Neuronal stem cell (in vitro differentiated cells): ENCODE measurements around the gene GLG1.
A peak's percentile ranks its signal among the peaks of the same experiment; 100 is the strongest.

Experiments
- DNase-seq: peaks from one replicate; pipeline ENCODE4 v3.0.0-alpha.2; 2013; ENCODE audit warnings: low spot score
- H2AFZ ChIP-seq: one replicate; pipeline ENCODE4 v1.6.1; 2013; ENCODE audit warnings: mild to moderate bottlenecking, low read length, inconsistent platforms
- H2AK5ac ChIP-seq: 2 replicates; pipeline ENCODE4 v1.6.1; 2013; ENCODE audit warnings: low read depth, mild to moderate bottlenecking, inconsistent platforms, low read length, moderate library complexity, mixed read lengths
- H2BK120ac ChIP-seq: 2 replicates; pipeline ENCODE4 v1.6.1; 2013; ENCODE audit warnings: low read depth, mild to moderate bottlenecking, inconsistent platforms, low read length, moderate library complexity, mixed read lengths
- H2BK12ac ChIP-seq: one replicate; pipeline ENCODE4 v1.6.1; 2013; ENCODE audit warnings: low read length, inconsistent platforms
- H2BK15ac ChIP-seq: 2 replicates; pipeline ENCODE4 v1.6.1; 2013; ENCODE audit warnings: mild to moderate bottlenecking, low read length, inconsistent platforms, mixed read lengths
- H2BK5ac ChIP-seq: one replicate; pipeline ENCODE4 v1.6.1; 2013; ENCODE audit warnings: inconsistent platforms, mild to moderate bottlenecking, low read length, moderate library complexity
- H3K14ac ChIP-seq: one replicate; pipeline ENCODE4 v1.6.1; 2013; ENCODE audit warnings: low read length, inconsistent platforms
- H3K18ac ChIP-seq: 2 replicates; pipeline ENCODE4 v1.6.1; 2013; ENCODE audit warnings: low read length, inconsistent platforms
- H3K23ac ChIP-seq: 2 replicates; pipeline ENCODE4 v1.6.1; 2013; ENCODE audit warnings: low read depth, mild to moderate bottlenecking, mixed read lengths, low read length, inconsistent platforms; ENCODE audit not compliant: poor library complexity
- H3K27ac ChIP-seq: replicated peaks from 3 replicates; pipeline ENCODE4 v1.5.1; 2013; ENCODE audit warnings: low read length, inconsistent platforms
- H3K27me3 ChIP-seq, 3 experiments: 2 replicates each; pipeline ENCODE4 v1.6.1; 2013; ENCODE audit warnings: low read length in 3 of 3, mild to moderate bottlenecking in 2 of 3, inconsistent platforms in 1 of 3, low read depth in 1 of 3, mixed read lengths in 1 of 3, moderate library complexity in 1 of 3; ENCODE audit not compliant: control insufficient read depth in 3 of 3, insufficient read depth in 3 of 3
- H3K36me3 ChIP-seq, 2 donors: replicated peaks in 1 of 2; 2 replicates each; pipeline ENCODE4 v1.6.1; 2013; ENCODE audit warnings: low read length in 2 of 2; ENCODE audit not compliant: control insufficient read depth in 2 of 2, insufficient read depth in 2 of 2
- H3K4ac ChIP-seq: 2 replicates; pipeline ENCODE4 v1.6.1; 2013; ENCODE audit warnings: inconsistent platforms, mild to moderate bottlenecking, low read length, moderate library complexity
- H3K4me1 ChIP-seq, 2 donors: 1 replicate in 1 of 2; 2 replicates in 1 of 2; pipeline ENCODE4 v1.6.1; 2013; ENCODE audit warnings: low read length in 2 of 2, low read depth in 1 of 2; ENCODE audit not compliant: control insufficient read depth in 2 of 2, insufficient read depth in 1 of 2
- H3K4me2 ChIP-seq: one replicate; pipeline ENCODE4 v1.6.1; 2013; ENCODE audit warnings: mild to moderate bottlenecking, low read length, inconsistent platforms; ENCODE audit not compliant: insufficient read depth, poor library complexity, severe bottlenecking
- H3K4me3 ChIP-seq, 2 donors: 2 replicates each; pipeline ENCODE4 v1.5.1; 2013; ENCODE audit warnings: low read length in 2 of 2, mild to moderate bottlenecking in 2 of 2, inconsistent platforms in 1 of 2, moderate library complexity in 1 of 2
- H3K79me1 ChIP-seq: one replicate; pipeline ENCODE4 v1.6.1; 2013; ENCODE audit warnings: low read depth, mild to moderate bottlenecking, inconsistent platforms, low read length, moderate library complexity
- H3K9ac ChIP-seq: one replicate; pipeline ENCODE4 v1.6.1; 2013; ENCODE audit warnings: mild to moderate bottlenecking, low read depth, low read length, inconsistent platforms; ENCODE audit not compliant: poor library complexity
- H3K9me3 ChIP-seq, 2 donors: replicated peaks in 1 of 2; 2 replicates each; pipeline versions ENCODE3 to v1.6.1; 2013; ENCODE audit warnings: low read length in 2 of 2, mild to moderate bottlenecking in 2 of 2, inconsistent platforms in 1 of 2, low read depth in 1 of 2, mixed read lengths in 1 of 2, moderate library complexity in 1 of 2; ENCODE audit not compliant: control insufficient read depth in 2 of 2, insufficient read depth in 1 of 2
- H4K8ac ChIP-seq: one replicate; pipeline ENCODE4 v1.6.1; 2013; ENCODE audit warnings: low read depth, mild to moderate bottlenecking, inconsistent platforms, low read length, moderate library complexity
- H4K91ac ChIP-seq: one replicate; pipeline ENCODE4 v1.6.1; 2013; ENCODE audit warnings: low read length, low read depth, mild to moderate bottlenecking, inconsistent platforms; ENCODE audit not compliant: poor library complexity
- WGBS, 2 donors: extraction: QIAGEN DNeasy Blood & Tissue Kit; methylation state at CpG; one replicate each; pipeline ENCODE4 v1.1.7; 2013; ENCODE audit warnings: missing lambda C conversion rate in 2 of 2, mixed read lengths in 1 of 2; ENCODE audit not compliant: insufficient read length in 2 of 2, insufficient replicate concordance in 1 of 2; ENCODE audit errors: extremely low coverage in 2 of 2; 5-methylcytosine and 5-hydroxymethylcytosine counted together

The GLG1 gene

DNA sequence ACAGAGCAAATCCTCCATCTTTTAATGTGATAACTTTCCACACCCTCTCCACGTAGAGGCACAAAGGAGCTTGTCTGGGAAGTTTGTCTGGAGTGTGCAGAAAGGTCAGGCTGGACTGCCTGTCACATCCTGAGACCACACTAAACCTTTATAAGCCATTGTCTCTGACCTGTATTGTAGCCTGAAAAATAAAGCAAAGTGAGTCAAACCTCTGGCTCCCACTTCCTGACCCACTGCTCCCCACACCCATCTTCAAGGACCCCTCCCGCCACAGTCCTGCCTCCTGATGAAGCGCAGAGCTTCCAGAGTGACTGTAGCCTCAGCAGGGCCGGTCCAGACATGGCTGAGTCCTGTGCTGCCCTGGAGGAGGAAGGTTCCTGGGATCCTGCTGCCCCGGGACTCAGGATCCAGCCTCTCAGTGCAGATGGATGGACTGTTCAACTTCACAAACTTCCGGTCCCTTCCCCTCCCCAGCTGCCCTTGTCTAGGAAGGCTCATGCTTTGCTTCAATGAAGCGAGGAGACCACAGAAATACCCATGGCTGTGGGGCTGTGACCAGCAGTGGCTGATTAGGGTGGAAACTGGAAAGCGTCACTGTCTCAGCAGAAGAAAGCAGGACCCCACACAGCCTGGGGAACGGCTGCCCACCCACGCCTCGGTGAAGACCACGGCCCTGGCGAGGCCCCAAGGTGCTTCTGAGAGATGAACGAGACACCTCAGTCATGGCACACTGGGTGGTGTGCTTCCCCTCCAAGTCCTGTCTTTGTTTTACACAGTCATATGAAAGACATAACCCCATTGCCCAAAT is 154.8 kb downstream of the GLG1 start:
- H3K27me3 ChIP-seq, result no peaks in the 10 kb centered on the region
- no peak overlapping the region for H3K4me2 ChIP-seq
- H2BK15ac ChIP-seq, result no peak overlapping the region
- no peak overlapping the region for H2AK5ac ChIP-seq
- H3K27ac ChIP-seq, result no peak overlapping the region
- no peak overlapping the region for H3K23ac ChIP-seq
- no peak for DNase-seq
- no peak overlapping the region for H3K4me3 ChIP-seq
- H3K79me1 ChIP-seq, result no peaks in the 10 kb centered on the region
- no peak overlapping the region for H2BK12ac ChIP-seq
- peak overlapping the region; percentile 7 for H3K9ac ChIP-seq
- no peak overlapping the region for H3K18ac ChIP-seq
- no peak overlapping the region for H3K14ac ChIP-seq
- H2AFZ ChIP-seq, result no peak overlapping the region
- H3K4me1 ChIP-seq, result no peaks in the 10 kb centered on the region
- H3K36me3 ChIP-seq, result peaks cover 41 to 94% of the 10 kb centered on the region in 2 donors
- no CpG with 5 or more reads among the region's 14 CpGs for WGBS, 2 donors
- H2BK5ac ChIP-seq, result no peak overlapping the region
- no peak overlapping the region for H4K91ac ChIP-seq
- no peak overlapping the region for H4K8ac ChIP-seq
- H2BK120ac ChIP-seq, result no peak overlapping the region
- no peak overlapping the region for H3K4ac ChIP-seq
- H3K9me3 ChIP-seq, result peaks cover 0 to 3% of the 10 kb centered on the region in 2 donors

- no peak overlapping the region for H3K23ac ChIP-seq
- no peak overlapping the region for H2AFZ ChIP-seq
- no peak overlapping the region for H4K91ac ChIP-seq
- no peak overlapping the region for H2BK15ac ChIP-seq
- H3K18ac ChIP-seq, result no peak overlapping the region
- DNase-seq, result no peak
- H3K9ac ChIP-seq, result no peak overlapping the region
- H3K4ac ChIP-seq, result no peak overlapping the region
- no peaks in the 10 kb centered on the region for H3K79me1 ChIP-seq
- no peak overlapping the region for H3K4me3 ChIP-seq
- no peak overlapping the region for H4K8ac ChIP-seq
- no peak overlapping the region for H2BK120ac ChIP-seq
- H3K9me3 ChIP-seq, result peaks cover 0 to 3% of the 10 kb centered on the region in 2 donors
- no peak overlapping the region for H3K4me2 ChIP-seq
- WGBS, 2 donors, result no CpG with 5 or more reads among the region's 20 CpGs
- no peak overlapping the region for H2BK5ac ChIP-seq
- no peak overlapping the region for H2AK5ac ChIP-seq
- H3K14ac ChIP-seq, result no peak overlapping the region
- H3K4me1 ChIP-seq, result no peaks in the 10 kb centered on the region
- no peaks in the 10 kb centered on the region for H3K27me3 ChIP-seq
- no peak overlapping the region for H3K27ac ChIP-seq
- peaks cover 35 to 91% of the 10 kb centered on the region in 2 donors for H3K36me3 ChIP-seq
- H2BK12ac ChIP-seq, result no peak overlapping the region
Measured at GRCh38 chr16:74450967-74451760, 155.8 kb downstream of the GLG1 start.

DNA sequence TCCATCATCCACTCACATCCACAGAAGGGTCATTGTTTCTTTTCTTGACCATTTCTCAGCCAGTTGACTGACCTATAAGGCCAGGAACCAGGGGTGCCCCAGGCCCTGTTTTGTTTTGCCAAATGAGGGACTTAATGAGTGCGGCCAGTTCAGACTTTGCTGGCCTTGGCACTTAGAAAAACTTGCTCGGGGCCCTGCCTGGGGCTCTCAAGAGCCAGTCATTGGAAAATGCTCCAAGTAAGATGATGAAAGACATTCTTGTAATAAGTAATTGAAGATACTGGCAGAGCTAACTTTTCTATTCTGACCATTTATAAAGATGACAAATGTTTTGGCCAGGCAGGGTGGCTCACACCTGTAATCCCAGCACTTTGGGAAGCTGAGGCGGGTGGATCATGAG is 156.7 kb downstream of the GLG1 start:
- WGBS, 2 donors, result no CpG with 5 or more reads among the region's 3 CpGs
- Histone ChIP-seq H2BK15ac (no peak overlapping the region), H2AFZ (no peak overlapping the region), H4K91ac (no peak overlapping the region), H3K9me3 (peaks cover 0 to 3% of the 10 kb centered on the region in 2 donors), H2BK120ac (no peak overlapping the region), H2BK5ac (no peak overlapping the region), H3K4me2 (no peak overlapping the region), H3K4me1 (no peaks in the 10 kb centered on the region), H4K8ac (no peak overlapping the region), H2AK5ac (no peak overlapping the region), H3K79me1 (no peaks in the 10 kb centered on the region), H3K23ac (no peak overlapping the region), H3K18ac (no peak overlapping the region), H3K27me3 (no peaks in the 10 kb centered on the region), H3K4me3 (no peak overlapping the region), H3K36me3 (peaks cover 31 to 82% of the 10 kb centered on the region in 2 donors), H2BK12ac (no peak overlapping the region), H3K9ac (no peak overlapping the region), H3K27ac (no peak overlapping the region), H3K4ac (no peak overlapping the region), H3K14ac (no peak overlapping the region)
- DNase-seq, result no peak

DNA sequence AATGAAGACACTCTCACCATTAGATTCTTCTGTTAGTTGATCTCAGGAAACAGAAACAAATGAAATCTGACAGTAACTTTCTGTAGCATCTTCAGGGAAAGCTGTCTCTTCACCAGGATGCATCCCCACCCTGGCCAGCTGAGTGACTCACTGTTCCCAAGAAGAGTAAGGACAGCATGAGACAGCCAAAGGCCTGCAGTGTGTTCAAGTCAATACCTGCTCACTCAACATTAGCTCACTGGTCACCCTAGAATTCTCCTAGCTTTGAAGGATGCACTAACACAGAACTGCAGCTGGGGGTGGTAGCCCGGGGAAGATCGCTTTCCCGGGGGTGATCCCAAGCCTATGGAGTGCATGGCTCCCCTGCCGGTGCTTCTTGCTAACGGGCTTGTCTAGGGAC is 157.4 kb downstream of the GLG1 start:
- Histone ChIP-seq H3K4me2 (no peak overlapping the region), H4K8ac (peak overlapping the region; percentile 32), H2AFZ (no peak overlapping the region), H2BK15ac (no peak overlapping the region), H2BK12ac (no peak overlapping the region), H3K79me1 (no peaks in the 10 kb centered on the region), H2BK120ac (no peak overlapping the region), H3K27me3 (no peaks in the 10 kb centered on the region), H3K9ac (peak overlapping the region; percentile 37), H3K4me3 (no peak overlapping the region), H3K36me3 (peaks cover 28 to 75% of the 10 kb centered on the region in 2 donors), H3K9me3 (peaks cover 0 to 3% of the 10 kb centered on the region in 2 donors), H3K4ac (no peak overlapping the region), H2BK5ac (no peak overlapping the region), H3K4me1 (no peaks in the 10 kb centered on the region), H4K91ac (no peak overlapping the region), H2AK5ac (no peak overlapping the region), H3K27ac (no peak overlapping the region), H3K23ac (no peak overlapping the region), H3K18ac (no peak overlapping the region), H3K14ac (no peak overlapping the region)
- no peak for DNase-seq
- no CpG with 5 or more reads among the region's 5 CpGs for WGBS, 2 donors
